Lower leg skin (tissue), 3 donors: ENCODE data around the gene FBLN2.

Experiments
- POLR2A ChIP-seq, 2 donors: fragments of 450-650 bp; IDR thresholded peaks; one replicate each; pipeline ENCODE4 v1.6.1; 2016 to 2017; ENCODE audit warnings: antibody characterized with exemption in 2 of 2, mild to moderate bottlenecking in 1 of 2, moderate library complexity in 1 of 2
- TF ChIP-seq, protein P1 (sequence below), 3 donors: fragments of 450-650 bp; IDR thresholded peaks; one replicate each; pipeline ENCODE4 v1.5.1; 2016; ENCODE audit warnings: antibody characterized with exemption in 3 of 3, mild to moderate bottlenecking in 3 of 3, moderate library complexity in 2 of 3

DNA sequence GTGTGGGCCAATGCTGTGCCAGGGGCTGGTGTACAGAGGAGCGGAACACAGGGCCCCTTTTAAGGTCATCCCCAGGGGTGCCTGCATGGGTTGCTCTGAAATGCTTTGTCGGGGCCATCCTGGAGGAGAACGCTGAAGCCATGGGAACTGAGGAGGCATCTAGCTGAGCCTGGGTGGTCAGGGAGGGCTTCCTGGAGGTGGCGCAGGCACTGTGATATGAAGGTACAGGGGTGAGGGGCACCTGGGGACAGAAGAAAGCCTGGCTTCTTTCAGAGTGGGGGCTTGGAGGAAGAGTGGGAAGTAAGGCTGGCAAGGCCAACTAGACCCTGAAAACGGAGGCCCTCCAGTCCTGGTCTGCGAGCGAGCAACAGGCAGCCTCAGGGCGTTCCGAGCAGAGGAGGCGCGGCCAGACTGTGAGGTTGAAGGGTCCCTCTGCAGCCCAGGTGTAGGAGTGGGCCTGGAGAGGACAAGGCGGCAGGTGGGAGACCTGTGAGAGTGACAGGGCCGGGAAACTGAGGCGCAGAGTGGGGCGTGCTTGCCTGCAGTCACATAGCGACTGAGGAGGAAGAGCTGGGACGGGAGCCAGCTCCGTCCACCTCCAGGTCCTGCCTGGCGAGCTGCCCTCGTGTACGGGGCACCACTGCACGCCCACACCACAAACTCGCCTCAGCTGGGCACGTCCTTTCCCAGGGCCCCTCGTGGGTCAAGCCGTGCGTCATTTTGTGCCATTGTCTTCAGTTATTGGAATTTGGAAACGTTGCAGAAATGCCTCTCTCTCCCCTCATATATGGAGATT is 4.1 kb downstream of the FBLN2 start:
- TF ChIP-seq, protein P1, sequence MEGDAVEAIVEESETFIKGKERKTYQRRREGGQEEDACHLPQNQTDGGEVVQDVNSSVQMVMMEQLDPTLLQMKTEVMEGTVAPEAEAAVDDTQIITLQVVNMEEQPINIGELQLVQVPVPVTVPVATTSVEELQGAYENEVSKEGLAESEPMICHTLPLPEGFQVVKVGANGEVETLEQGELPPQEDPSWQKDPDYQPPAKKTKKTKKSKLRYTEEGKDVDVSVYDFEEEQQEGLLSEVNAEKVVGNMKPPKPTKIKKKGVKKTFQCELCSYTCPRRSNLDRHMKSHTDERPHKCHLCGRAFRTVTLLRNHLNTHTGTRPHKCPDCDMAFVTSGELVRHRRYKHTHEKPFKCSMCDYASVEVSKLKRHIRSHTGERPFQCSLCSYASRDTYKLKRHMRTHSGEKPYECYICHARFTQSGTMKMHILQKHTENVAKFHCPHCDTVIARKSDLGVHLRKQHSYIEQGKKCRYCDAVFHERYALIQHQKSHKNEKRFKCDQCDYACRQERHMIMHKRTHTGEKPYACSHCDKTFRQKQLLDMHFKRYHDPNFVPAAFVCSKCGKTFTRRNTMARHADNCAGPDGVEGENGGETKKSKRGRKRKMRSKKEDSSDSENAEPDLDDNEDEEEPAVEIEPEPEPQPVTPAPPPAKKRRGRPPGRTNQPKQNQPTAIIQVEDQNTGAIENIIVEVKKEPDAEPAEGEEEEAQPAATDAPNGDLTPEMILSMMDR (IDR thresholded peaks at IDR 0.05) = no peak
- no peak for TF ChIP-seq POLR2A (IDR thresholded peaks at IDR 0.05)
